NCI-H82 (cell line): ENCODE measurements around the gene SLC2A4RG.
A peak's percentile ranks its signal among the peaks of the same experiment; 100 is the strongest.

Experiments
- DNase-seq: peaks from one replicate; lab custom pipeline; 2025; lab: John Stamatoyannopoulos, UW

Gene SLC2A4RG

GRCh38 chr20:63741354-63741675 is 1.7 kb downstream of the SLC2A4RG start:
- DNase-seq, result no peak

DNA sequence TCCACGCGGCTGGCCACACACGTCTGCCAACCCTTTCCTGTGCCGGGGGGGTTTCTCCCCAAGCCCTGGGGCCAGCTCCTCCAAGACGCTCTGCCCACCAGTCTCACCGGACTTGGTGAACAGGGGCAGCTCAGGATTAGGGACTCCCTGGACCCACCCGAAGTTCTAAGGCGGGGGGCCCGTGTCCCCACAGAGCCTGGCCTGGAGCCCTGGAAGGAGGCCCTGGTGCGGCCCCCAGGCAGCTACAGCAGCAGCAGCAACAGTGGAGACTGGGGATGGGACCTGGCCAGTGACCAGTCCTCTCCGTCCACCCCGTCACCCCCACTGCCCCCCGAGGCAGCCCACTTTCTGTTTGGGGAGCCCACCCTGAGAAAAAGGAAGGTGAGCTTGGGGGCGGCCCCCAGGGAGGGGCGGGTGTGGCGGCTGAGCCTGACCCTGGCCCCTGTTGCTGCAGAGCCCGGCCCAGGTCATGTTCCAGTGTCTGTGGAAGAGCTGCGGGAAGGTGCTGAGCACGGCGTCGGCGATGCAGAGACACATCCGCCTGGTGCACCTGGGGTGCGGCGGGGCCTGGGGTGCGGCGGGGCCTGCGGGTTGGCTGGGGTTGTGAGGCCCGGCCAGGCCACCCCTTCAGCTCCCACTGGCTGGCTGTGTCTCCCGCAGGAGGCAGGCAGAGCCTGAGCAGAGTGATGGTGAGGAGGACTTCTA is 2.3 kb downstream of the SLC2A4RG start:
- no peak for DNase-seq

DNA sequence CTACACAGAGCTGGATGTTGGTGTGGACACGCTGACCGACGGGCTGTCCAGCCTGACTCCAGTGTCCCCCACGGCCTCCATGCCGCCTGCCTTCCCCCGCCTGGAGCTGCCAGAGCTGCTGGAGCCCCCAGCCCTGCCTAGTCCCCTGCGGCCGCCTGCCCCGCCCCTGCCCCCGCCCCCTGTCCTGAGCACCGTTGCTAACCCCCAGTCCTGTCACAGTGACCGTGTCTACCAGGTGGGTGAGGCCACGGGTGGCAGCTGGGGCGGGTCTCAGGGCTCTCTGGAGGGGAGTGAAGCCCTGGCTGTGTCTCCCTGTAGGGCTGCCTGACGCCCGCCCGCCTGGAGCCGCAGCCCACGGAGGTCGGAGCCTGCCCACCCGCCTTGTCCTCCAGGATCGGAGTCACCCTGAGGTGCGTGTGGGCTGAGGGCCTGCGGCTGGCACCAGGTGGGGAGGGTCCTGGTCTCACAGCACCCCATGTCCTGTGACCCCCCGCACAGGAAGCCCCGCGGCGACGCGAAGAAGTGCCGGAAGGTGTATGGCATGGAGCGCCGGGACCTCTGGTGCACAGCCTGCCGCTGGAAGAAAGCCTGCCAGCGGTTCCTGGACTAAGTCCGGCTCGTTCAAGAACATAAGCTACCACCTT is 2.9 kb downstream of the SLC2A4RG start:
- no peak for DNase-seq

GRCh38 chr20:63743210-63743970 is 3.8 kb downstream of the SLC2A4RG start:
- DNase-seq, result no peak

DNA sequence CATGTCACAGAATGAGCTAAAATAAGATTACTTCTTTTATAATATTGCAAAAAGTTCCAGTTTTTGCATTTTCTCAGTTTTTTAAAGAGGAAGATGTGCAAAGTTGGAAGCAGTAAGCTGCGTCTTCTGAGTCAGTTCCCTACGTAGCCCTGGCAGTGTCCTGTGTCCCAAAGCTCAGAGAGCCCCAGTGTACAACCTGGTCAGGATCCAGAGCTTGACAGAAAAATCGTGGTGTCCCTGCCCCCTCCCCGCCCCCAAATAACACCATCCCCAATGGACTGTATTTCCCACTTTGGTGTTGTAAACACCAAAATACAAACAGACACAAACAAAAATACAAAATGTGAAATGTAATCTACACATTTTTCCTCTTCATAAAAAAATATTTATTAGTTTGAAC is 4.6 kb downstream of the SLC2A4RG start:
- DNase-seq, result no peak

DNA sequence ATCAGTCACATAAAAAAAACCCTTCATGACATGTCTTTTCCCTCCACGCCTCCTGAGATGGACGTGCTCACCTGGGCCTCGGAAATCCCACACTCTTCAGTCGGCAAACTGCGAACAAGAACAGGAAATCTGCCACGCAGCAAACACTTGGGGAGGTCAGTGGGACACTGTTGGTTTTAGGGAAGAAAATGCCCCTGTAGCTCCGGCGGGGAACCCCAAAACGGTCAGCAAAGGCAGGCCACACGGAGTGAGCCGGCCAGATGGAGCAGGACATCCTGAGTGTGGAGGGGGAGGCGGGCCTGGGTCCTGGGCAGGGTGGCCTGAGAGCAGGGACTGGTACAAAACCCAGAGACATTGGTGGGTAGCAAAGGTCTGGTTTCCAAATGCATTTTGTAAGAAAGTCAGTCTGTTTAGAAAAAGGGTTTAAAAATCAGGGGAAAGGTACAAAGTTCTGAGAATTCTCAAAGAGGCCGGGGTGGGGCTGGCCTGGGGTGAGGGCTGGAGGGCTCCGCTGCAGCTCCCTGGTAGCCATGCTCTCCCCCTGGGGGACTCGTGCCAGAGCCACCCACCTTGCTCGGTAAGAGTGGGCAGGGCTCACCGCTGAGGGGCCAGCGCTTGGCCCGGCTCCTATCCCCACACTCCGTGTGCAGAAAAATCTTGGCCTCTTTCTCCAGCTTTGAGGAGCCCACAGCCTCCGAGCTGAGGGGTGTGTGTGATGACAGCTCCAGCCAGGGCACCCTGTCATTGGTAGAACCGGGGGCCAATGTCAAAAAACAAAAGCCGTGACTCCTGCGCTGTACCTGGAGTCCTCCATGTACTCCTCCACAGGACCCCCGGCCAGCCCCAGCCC is 5.2 kb downstream of the SLC2A4RG start:
- DNase-seq, result no peak

DNA sequence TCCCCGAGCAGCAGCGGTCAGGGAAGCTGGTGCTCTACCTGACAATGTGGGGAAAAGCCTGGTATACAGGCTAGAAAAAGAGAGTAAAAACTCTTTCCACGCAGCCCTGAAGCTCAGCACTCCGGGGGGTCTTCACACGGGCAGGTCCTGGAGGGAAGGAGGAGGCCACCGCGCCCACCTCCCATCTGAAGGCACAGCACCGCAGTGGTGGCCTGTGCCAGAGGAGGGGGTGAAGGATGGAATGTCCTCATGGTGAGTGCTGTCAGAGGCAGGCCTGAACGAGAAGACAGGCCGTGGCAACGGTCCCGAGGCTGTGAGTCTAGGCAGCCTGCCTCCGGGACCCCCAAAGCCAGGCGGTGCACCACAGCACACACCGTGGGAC is 5.8 kb downstream of the SLC2A4RG start:
- DNase-seq, result no peak

DNA sequence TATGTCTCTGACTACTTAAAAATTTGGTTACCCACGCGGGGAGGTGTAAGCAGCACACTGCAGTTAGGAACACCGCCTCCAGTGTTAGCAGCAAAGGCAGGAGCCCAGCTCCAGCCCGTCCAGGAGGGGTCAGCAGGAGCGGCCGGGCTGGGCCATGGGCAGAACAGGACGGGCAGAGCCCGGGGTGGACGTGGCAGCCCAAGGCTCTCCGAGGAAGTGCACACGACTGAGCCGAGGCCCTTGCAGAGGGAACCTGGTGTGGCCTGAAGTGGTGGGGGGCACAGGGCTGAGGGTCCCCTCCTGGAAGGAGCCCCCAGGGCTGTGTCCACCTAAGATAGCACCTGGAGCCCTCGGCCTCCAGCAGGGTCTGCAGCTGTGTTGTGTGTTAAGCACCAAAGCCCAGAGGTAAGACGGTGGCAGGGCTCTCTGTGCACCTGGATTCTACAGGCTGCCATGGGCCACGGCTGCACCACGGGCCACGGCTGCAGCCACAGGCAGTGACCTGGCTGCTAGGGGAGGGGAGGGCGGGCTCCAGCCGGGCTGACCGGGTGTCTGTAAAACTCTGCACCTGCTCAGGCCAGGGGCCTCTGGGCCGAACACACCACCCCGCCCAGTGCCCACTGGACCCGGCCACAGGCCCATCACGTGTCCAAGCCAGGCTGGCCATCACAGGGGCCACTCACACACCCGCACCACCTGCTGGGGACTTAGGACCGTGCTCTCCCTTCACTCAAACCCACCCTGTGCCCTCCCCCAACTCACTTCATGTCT is 6.6 kb downstream of the SLC2A4RG start:
- no peak for DNase-seq

GRCh38 chr20:63746751-63747315 is 7.3 kb downstream of the SLC2A4RG start:
- DNase-seq, result no peak

DNA sequence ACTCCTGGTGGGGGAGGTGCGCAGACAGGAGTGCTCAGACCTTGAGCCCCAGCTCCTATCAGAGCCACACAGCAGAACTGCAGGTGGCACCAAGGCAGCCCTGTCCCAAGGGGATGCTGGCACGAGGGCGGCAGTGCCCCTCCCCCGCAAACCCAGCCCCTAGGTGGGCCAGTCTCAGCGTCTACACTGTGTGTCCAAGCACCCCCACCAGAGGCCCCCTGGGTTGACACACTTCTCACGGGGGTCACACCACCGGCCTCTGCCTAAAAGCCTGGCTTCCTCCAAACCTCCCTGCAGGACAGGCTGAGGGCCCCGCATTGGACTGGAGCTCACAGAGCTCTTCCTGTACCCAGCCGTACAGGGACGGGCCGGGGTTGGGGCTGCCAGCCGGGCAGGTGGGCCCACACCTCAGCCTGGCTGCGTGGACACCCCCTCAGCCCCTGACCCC is 8.1 kb downstream of the SLC2A4RG start:
- DNase-seq, result no peak

DNA sequence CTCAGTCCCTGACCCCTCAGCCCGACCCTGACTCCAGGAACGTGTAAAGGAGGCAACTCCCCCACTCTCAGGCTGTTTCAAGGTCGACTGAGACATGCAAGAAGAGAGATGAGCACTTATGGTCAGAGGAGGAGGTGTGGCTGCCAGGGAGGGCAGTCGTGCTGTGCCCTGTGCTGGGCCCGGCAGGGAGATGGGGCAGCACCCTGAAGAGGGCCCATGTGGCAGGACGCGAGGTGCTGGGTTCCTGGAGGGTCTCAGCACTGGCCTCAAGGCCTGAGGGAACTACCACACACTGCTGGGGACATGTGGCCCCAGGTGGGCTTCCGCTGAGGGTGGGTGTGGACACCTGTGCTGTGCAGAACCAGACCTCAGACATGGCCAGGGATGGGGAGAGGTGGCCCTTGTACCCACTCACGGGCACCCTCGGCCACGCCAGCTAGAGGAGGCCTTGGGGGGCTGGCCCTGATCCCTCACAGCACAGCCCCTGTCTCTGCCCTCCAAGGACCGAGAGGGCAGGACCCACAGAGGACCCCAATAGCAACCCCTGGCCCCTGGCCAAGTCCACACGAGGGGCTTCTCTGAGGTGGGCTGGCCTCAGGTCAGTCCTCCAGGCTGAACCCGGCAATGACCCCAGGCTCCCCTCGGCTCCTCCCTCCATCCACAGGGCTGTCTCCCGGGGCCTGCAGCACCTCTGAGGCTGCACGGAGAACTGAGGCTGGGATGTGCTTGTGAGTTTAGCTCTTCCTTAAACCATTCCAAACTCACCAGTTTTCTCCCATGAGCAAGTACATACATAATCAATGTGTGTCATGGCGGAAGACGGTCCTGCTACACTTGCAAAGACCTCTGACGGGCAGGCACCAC is 8.7 kb downstream of the SLC2A4RG start:
- DNase-seq, result no peak

DNA sequence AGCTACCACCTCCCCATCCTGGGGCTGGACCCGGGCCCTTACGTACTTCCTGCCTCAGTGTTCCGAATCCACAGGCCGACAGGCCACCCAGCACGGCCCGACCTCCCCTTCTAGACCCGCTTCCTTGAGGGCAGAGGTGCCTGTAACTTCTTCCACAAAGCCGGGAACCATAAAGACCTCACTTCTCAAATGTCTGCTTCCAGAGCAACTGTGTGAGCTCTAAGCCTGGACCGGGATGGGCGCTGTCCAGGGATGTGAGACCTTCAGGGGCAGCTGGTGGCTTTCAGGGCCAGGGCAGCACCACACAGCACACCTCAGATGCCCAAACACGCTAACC is 9.3 kb downstream of the SLC2A4RG start:
- DNase-seq, result no peak

DNA sequence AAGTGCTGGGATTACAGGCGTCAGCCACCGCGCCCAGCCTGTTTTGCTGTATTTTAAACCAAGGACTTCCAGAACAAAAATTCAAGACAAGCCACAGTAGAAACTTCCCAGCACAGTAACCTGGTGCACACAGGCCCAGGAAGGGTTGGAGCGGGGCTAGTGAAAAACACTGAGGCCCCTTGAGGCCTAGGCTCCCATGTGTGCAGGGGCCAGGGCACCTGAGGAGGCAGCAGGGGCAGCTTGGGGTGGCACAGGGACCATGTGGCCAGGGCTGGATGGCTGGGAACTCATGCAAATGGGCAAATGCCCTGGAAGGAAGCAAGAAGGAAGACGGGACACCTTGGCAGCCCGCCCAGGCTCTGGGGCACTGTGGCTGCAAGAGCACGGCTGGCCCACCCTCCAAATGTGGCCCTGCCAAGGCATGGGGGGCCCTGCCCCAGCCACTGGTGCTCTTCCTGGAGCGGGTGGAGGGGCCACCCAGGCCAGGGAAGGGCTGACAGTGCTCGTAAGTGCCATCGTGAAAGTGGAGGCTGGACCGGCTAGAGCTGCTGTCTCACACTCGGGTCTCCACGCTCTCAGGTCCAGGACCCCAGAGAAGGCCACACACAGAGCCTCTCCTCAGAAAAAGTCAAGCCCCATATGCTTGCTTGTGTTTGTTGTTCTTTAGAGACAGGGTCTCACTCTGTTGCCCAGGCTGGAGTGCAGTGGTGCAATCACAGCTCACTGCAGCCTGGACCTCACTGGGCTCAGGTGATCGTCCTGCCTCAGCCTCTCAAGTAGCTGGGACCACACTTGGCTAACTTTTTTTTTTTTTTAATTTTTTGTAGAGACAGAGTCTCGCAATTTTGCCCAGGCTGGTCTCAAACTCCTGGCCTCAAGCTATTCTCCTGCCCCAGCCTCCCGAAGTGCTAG is 10.3 kb downstream of the SLC2A4RG start:
- DNase-seq, result no peak

DNA sequence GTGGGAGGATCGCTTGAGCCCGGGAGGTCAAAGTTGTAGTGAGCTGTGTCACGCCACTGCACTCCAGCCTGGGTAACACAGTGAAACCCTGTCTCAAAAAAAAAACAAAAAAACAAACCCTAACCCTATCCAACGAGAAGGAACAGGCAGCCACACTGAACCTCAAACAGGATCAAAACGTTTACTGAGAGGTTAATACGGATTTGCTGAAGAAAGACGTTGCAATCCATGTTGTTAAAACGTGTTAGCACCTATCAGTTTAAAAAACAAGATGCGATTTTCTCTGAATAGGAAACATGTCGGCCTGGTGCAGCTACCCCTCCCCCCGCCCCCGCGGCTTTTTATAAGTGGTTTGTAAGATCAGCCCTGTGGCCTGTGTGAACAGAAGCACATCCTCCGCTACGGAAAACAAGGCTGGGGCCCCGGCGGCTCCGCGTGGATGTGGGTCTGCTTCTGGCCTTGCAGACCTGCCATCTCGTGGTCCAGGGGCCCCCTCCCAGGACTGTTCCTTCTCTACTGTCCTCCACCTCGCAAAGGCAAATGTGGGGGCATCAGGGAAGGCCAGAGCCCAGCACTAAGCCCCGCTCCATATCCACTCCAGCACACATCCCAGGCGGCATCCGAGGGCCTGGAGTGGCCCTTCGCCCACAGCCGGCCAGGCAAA is 11.4 kb downstream of the SLC2A4RG start:
- DNase-seq, result peak; percentile 79

GRCh38 chr20:63751471-63752271 is 12.1 kb downstream of the SLC2A4RG start:
- peak; percentile 76 for DNase-seq

DNA sequence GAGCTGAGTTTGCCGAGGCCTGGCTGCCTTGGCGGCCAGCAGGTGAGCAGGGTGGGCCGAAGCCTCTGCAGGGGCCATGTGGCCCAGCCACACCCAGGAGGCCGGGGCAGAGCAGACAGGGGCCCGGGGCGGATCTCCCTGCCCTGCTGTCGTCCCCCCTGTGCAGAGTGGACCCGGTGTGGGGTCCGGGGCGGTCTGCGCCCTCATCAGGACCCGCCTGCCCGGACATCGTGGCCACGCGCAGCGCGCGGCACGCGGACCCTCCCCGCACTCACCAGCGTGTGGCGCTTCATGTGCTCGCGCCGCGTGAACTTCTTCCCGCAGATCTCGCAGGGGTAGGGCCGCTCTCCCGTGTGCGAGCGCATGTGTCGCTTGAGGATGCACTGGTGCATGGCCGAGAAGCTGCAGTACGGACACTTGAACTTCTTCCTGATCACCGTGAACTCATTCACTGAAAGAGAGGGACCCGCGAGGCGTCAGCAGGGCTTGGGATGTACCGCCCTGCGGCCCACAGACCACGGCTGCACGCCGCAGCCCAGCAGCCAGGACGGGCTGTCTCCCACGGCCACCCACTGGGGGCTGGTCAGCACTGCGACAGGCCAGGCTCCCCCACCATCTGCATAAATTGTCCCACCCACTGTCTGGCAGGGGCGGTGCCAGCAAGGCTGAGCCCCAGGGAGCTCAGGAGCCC is 13.0 kb downstream of the SLC2A4RG start:
- peak; percentile 78 for DNase-seq

GRCh38 chr20:63753381-63753780 is 13.8 kb downstream of the SLC2A4RG start:
- DNase-seq, result no peak
